Endothelial cell of umbilical vein (primary cell): ENCODE results near the gene AKNA. TPM values are rescaled to one million over a fixed set of nuclear protein-coding genes. Genes with fewer than 3 reads are reported as not detected.

Experiments
- BruUV-seq: library from RNA; stranded (reverse); fragments of 400-500 nt; replicated peaks from 2 replicates; lab custom pipeline; 2021; lab: Mats Ljungman, UMichigan
- CTCF ChIA-PET: fragments of 300-600, 350-600 bp; sonication (Branson Sonifier 250); formaldehyde crosslinking; loops from one replicate; lab custom pipeline; 2021; ENCODE audit warnings: antibody characterized with exemption, inconsistent platforms; lab: Charles Lee
- POLR2A ChIA-PET: fragments of 300-600, 350-600 bp; sonication (Branson Sonifier 250); formaldehyde crosslinking; loops from one replicate; lab custom pipeline; 2021; ENCODE audit warnings: antibody characterized with exemption, inconsistent platforms; lab: Charles Lee
- DNase-seq: peaks from one replicate; pipeline ENCODE4 v3.0.0-alpha.2; 2011; ENCODE audit warnings: low read depth, low spot score
- FAIRE-seq: peaks from 2 replicates; lab custom pipeline; 2011; peaks lifted over from hg19 to GRCh38; lab: Jason Lieb, UNC
- H2AFZ ChIP-seq: 2 replicates; pipeline ENCODE4 v1.6.0; 2012; ENCODE audit warnings: low read depth, low read length, control low read depth, inconsistent platforms
- H3K27ac ChIP-seq: 2 replicates; pipeline ENCODE4 v1.5.1; 2011; ENCODE audit warnings: low read depth, mild to moderate bottlenecking, control low read depth, low read length, moderate library complexity; ENCODE audit not compliant: insufficient read depth
- H3K27me3 ChIP-seq, 2 experiments: 2 replicates each; pipeline versions ENCODE4 v1.6.0 to v1.6.1; 2011; ENCODE audit warnings: low read length in 2 of 2, mixed read lengths in 1 of 2; ENCODE audit not compliant: control insufficient read depth in 2 of 2, insufficient read depth in 2 of 2
- H3K36me3 ChIP-seq, 2 experiments: 2 replicates in 1 of 2; 3 replicates in 1 of 2; pipeline ENCODE4 v1.5.1; 2011; ENCODE audit warnings: low read length in 2 of 2, mild to moderate bottlenecking in 1 of 2, moderate library complexity in 1 of 2; ENCODE audit not compliant: control insufficient read depth in 2 of 2, insufficient read depth in 2 of 2; ENCODE audit errors: extremely low read depth in 1 of 2
- H3K4me1 ChIP-seq: 3 replicates; pipeline ENCODE4 v1.5.1; 2011; ENCODE audit warnings: mild to moderate bottlenecking, low read length; ENCODE audit not compliant: control insufficient read depth, insufficient read depth; ENCODE audit errors: extremely low read depth
- H3K4me2 ChIP-seq: 2 replicates; pipeline ENCODE4 v1.6.1; 2011; ENCODE audit warnings: low read length, control low read depth, mixed read lengths; ENCODE audit not compliant: insufficient read depth
- H3K4me3 ChIP-seq, 3 experiments: fragments of 200-600 bp in 1 of 3; sonication (generic), shearing (Covaris generic) in 1 of 3; replicated peaks in 1 of 3; 2 replicates each; pipeline ENCODE4 v1.5.1; 2011 to 2016; ENCODE audit warnings: control low read depth in 3 of 3, low read length in 3 of 3, mild to moderate bottlenecking in 2 of 3, inconsistent platforms in 1 of 3, low read depth in 1 of 3, moderate library complexity in 1 of 3; ENCODE audit not compliant: insufficient read depth in 1 of 3
- H3K79me2 ChIP-seq: 2 replicates; pipeline ENCODE4 v1.6.0; 2012; ENCODE audit warnings: low read length, inconsistent platforms; ENCODE audit not compliant: control insufficient read depth, insufficient read depth
- H3K9ac ChIP-seq: replicated peaks from 2 replicates; pipeline ENCODE3; 2011; ENCODE audit warnings: low read length, control low read depth; ENCODE audit not compliant: insufficient read depth; ENCODE audit errors: extremely low read depth
- H3K9me1 ChIP-seq: replicated peaks from 3 replicates; pipeline ENCODE4 v1.6.0; 2011; ENCODE audit warnings: mild to moderate bottlenecking, low read length; ENCODE audit not compliant: control insufficient read depth, insufficient read depth; ENCODE audit errors: extremely low read depth
- H3K9me3 ChIP-seq: replicated peaks from 2 replicates; pipeline ENCODE4 v1.5.1; 2012; ENCODE audit warnings: low read length, inconsistent platforms; ENCODE audit not compliant: control insufficient read depth, insufficient read depth
- H4K20me1 ChIP-seq: replicated peaks from 2 replicates; pipeline ENCODE3; 2011; ENCODE audit warnings: mild to moderate bottlenecking, low read length; ENCODE audit not compliant: control insufficient read depth, insufficient read depth; ENCODE audit errors: extremely low read depth
- CTCF ChIP-seq, 2 donors: IDR thresholded peaks; 1 replicate in 1 of 2; 2 replicates in 1 of 2; pipeline ENCODE4 v1.5.1; 2011; ENCODE audit warnings: low read length in 2 of 2, mild to moderate bottlenecking in 2 of 2, moderate library complexity in 2 of 2, control low read depth in 1 of 2, inconsistent platforms in 1 of 2, low read depth in 1 of 2; ENCODE audit not compliant: insufficient read depth in 1 of 2; ENCODE audit errors: extremely low read depth in 1 of 2
- EZH2 ChIP-seq: IDR thresholded peaks from 2 replicates; pipeline ENCODE4 v1.6.1; 2012; ENCODE audit warnings: borderline replicate concordance, low read depth, mild to moderate bottlenecking, moderate library complexity, low read length, inconsistent platforms; ENCODE audit not compliant: severe bottlenecking
- FOS ChIP-seq: IDR thresholded peaks from 2 replicates; pipeline ENCODE4 v1.6.1; 2011; ENCODE audit warnings: mild to moderate bottlenecking, low read length, moderate library complexity, borderline replicate concordance; ENCODE audit not compliant: insufficient read depth
- GATA2 ChIP-seq: IDR thresholded peaks from 2 replicates; pipeline ENCODE4 v1.7.0; 2011; ENCODE audit warnings: low read depth, mild to moderate bottlenecking, moderate library complexity, mixed read lengths, low read length; ENCODE audit not compliant: insufficient read length, insufficient read depth
- JUN ChIP-seq: IDR thresholded peaks from 2 replicates; pipeline ENCODE4 v1.6.1; 2011; ENCODE audit warnings: borderline replicate concordance, low read depth; ENCODE audit not compliant: insufficient read length, insufficient read depth
- MAX ChIP-seq: IDR thresholded peaks from 2 replicates; pipeline ENCODE4 v1.6.1; 2011; ENCODE audit not compliant: insufficient read depth, insufficient read length
- MYC ChIP-seq: IDR thresholded peaks from one replicate; pipeline ENCODE4 v1.6.1; 2011; ENCODE audit warnings: mild to moderate bottlenecking, low read depth, low read length
- POLR2A ChIP-seq: IDR thresholded peaks from 2 replicates; pipeline ENCODE4 v1.6.1; 2012; ENCODE audit warnings: low read depth, mild to moderate bottlenecking, control low read depth, low read length
- POLR2AphosphoS5 ChIP-seq: IDR thresholded peaks from 2 replicates; pipeline ENCODE4 v1.6.1; 2012; ENCODE audit warnings: low read depth, mild to moderate bottlenecking, control low read depth, low read length, moderate library complexity; ENCODE audit not compliant: insufficient read depth
- dilution Hi-C: fragments of 300-500 bp; cut with MboI; formaldehyde crosslinking; loops from one replicate; pipeline ENCODE4 v1.15.0; 2019; ENCODE audit warnings: low sequenced_read_pairs; ENCODE audit not compliant: extremely low pct_ligation_motif_present
- intact Hi-C: fragments of 100-400 bp; cut with micrococcal nuclease; formaldehyde crosslinking; loops from one replicate; pipeline ENCODE4 v1.10.0; 2022
- polyA plus RNA-seq, 4 experiments: library from polyadenylated mRNA; depleted of rRNA in 3 of 4; stranded (reverse) in 3 of 4; unstranded in 1 of 4; fragments of >200 nt; gene quantifications; 2 replicates each; pipeline versions ENCODE4 v1.2.1 to v1.2.3, GENCODE V29; 2011 to 2012; ENCODE audit warnings: missing spikeins in 1 of 4
- total RNA-seq: library from RNA; stranded (reverse); gene quantifications from 2 replicates; pipeline ENCODE4 v1.2.3, GENCODE V29; 2021

AKNA gene
- total and polyA plus RNA-seq, 2 donors (not counting 3 experiments of a cell fraction or from before 2014, with no cell fraction given), result 11.3 to 22.4 TPM

- CTCF ChIA-PET, result interaction anchor here (1.2 to 5.3 kb wide), 7 partner anchors 48 to 205 kb away, joined by 3 to 277 read pairs (median 13); partner anchors contain the start of gene COL27A1
- H3K9me3 ChIP-seq, result no peaks in the 10 kb centered on the region
- no peaks in the 10 kb centered on the region for H3K4me1 ChIP-seq
- H4K20me1 ChIP-seq, result no peaks in the 10 kb centered on the region
- no TSS peak for BruUV-seq
- no peaks in the 10 kb centered on the region for H3K9me1 ChIP-seq
- no peaks in the 10 kb centered on the region for H3K79me2 ChIP-seq
- H3K9ac ChIP-seq, result no peak overlapping the region
- H3K4me2 ChIP-seq, result no peak overlapping the region
- no peak overlapping the region for H3K27ac ChIP-seq
- intact Hi-C loops, result loop anchor here (5.0 kb wide), 2 partner anchors 50 to 65 kb away; no protein-coding TSS in a partner anchor
- no peaks in the 10 kb centered on the region for H3K27me3 ChIP-seq
- H3K36me3 ChIP-seq, result peaks cover 0 to 4% of the 10 kb centered on the region in 2 experiments
- H2AFZ ChIP-seq, result no peak overlapping the region
- DNase-seq (no peak), FAIRE-seq (no peak)
- dilution Hi-C loops, result loop anchor here (25.0 kb wide), 1 partner anchor 200 kb away; the partner anchor contains the start of genes AMBP and KIF12
- TF ChIP-seq CTCF (IDR thresholded peaks at IDR 0.05; ENCODE audit: extremely low read depth in 1 of 2, insufficient read depth in 1 of 2, low read depth in 1 of 2, low read length in 2 of 2), result no peak
- TF ChIP-seq POLR2AphosphoS5, result no peak
- no peak for TF ChIP-seq FOS
- no peak for TF ChIP-seq MYC
- TF ChIP-seq GATA2, result no peak
- no peak for TF ChIP-seq MAX
- no peak for TF ChIP-seq EZH2
- TF ChIP-seq JUN, result no peak
- no peak for TF ChIP-seq POLR2A
- POLR2A ChIA-PET, result no interaction called here
- H3K4me3 ChIP-seq, result no peak overlapping the region
Measured at GRCh38 chr9:114287001-114287762, 100.6 kb downstream of the AKNA start.
